GM19238 (cell line): ENCODE measurements around the gene HOXB3.

Source experiments
- DNase-seq: peaks from one replicate; pipeline ENCODE4 v3.0.0; 2011; ENCODE audit warnings: low spot score; ENCODE audit not compliant: insufficient read length

The HOXB3 gene

DNA sequence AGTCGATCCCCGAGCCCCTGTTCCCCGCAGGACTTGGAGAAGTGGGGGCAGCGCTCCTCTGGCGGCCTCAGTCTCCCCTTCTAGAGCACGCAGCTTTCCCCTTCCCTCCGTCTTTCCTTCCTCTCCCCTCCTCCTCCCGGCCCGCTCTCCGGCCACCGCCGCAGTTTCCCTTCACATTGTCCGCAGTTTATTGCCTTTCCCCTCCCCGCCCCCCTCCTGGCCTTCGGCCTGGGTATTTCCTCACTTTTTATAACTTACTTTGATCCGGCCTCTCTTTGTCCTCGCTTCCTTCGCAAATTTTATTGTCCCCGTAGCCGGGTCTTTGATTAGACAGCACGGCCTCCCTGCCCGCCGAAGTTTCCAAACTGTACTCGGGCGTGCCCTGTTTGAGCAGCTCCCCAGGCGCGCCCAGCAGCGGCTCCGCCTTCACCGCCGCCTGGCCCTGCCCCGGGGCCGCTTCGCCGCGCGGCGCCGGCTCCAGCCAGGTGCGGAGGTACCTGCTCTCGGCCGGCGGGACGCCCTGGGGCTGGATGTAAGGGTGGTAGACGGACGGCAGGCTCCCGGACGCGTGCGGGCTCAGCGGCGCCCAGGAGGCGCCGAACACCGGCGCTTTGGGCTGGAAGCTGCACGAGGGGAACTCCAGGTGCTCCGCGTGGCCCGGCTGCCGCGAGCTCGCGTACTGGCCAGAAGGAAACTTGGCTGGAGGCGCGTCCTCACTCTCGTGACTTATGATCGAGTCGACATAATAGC is 35.6 kb upstream of the HOXB3 start:
- DNase-seq: peak; percentile 71

- DNase-seq: no peak
Observed at GRCh38 chr17:48624544-48625494, 34.8 kb upstream of the HOXB3 start.

GRCh38 chr17:48624118-48624517 is 34.1 kb upstream of the HOXB3 start:
- DNase-seq: no peak

DNA sequence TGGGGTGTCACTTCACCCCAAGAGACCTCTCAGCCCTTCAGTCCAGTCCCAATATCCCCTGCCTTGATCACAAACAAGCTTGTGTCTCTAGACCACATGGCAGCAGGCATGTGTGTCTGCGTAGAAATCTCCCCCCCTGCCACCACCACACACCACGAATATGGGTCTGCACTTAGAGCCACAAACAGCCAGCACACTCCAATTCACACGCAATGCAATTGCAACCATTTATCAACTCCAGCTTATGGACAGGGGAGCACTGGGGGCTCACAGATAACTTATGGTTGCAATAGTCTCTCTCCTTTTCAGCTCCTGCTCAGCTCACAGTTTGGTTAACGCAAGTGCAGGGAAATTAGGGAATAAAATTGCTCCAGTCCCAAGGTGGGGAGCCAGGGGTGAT is 33.5 kb upstream of the HOXB3 start:
- no peak for DNase-seq

- no peak for DNase-seq
Observed at GRCh38 chr17:48622857-48623256, 32.8 kb upstream of the HOXB3 start.

DNA sequence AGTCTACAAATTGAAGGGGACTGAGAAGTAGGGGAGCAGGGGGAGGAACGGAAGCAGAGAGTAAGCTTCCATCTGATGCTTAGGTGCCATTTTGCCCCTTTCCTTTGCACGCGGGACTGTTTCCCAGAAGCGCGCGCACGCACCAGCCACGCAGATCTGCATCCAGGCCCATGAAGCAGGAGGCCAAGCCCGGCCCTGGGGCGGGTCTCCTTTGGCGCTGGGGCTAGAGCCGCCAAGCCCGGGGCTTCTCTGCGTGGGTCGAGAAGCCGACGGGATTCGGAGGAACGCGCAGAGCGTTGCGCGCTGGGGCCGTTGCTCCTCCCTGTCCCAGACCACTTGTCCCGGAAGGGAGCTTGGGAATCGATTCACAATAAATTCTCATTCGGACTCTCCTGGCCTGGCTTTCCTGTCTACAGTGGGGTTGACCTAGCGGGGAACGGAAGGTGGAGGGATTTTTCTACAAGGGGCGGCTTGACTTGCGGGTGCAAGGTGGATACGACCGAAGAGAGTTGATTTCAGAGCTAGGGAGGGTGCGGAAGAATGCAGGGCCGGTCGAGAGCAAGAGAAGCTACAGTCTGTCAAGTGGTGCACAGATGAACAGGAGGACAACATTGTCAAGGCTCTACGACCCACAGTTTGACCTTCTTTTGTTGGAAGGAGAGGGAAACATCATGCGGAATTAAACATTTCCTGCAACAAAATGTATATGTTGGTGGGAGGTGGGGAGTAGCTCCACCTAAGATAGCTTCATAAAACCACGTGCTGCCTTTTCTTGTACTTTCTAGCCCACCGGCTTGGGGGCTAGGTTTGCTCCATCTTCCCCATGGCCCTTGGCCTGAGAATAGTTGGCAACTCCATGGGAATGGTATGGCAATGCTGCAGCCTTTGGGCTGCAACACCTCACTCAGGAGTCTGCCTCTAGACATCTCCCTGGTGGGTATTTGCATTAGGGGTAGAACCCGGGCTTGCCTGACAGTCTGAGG is 31.7 kb upstream of the HOXB3 start:
- no peak for DNase-seq

GRCh38 chr17:48620461-48621139 is 30.6 kb upstream of the HOXB3 start:
- DNase-seq: no peak

DNA sequence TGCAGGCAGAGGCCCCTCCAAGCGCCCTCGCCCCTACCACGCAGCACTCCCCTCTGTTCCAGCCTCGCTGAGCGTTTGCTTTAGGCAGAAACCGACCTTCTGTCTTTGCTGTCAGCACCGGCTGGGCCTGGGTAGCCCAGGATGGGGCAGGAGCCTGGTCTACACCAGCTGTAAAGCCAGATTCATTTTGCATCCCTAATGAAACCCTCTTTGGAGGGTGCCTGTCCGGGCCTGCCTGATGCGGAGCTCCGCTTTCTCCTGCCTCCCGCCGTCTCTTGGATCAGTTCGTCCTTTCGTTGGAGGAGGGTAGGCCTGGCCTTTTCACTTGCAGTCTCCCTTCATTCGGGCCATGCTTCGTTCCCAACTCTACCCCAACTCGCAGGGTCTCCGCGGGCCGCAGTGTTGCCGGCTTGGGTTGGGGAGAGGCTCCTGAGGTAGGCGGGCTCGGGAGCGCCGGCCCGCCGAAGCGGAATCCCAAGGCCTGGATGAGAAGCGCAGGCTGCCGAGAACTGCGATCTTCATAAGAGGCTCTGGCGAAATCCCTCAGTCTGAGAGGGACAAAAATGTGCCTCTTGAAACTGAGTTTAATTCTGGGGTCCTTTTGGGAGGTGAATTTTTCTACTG is 29.9 kb upstream of the HOXB3 start:
- no peak for DNase-seq

- peak; percentile 93 for DNase-seq
Observed at GRCh38 chr17:48618256-48618896, 28.3 kb upstream of the HOXB3 start.

- no peak for DNase-seq
Observed at GRCh38 chr17:48617471-48618255, 27.6 kb upstream of the HOXB3 start.

DNA sequence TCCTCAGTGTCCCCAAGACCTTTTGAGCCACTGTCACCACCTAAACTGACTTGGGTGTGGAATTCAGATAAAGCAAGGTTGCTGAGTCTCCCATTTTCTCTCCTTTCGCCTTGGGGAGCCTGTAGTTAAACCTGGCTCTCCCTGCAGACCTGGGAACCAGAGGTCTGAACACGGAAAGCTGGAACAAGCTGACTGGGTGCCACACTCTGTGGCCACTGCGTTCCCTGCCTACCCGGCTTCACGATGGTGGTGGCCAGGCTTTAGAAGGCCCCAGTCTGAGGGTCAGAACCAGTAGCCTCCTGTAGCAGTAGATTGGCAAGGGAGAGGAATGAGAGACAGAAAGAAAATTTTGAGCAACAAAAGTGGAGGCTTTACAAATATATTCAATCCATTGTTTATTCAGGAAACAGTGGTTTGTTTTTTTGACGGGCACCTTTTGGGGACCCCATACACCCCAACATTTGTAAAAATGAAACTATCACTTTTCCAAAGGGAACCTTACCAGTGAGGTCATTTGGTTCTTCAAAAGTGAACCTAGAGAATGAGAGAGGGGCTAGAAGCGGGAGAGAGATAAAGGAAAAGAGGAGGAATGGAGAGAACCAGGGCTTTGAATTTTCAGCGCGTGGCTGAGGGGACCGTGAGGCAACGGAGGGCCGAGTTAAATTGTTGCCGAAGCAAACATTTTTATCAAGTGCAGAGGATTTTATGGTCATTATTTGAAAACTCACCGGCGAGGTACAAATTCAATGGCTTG is 26.9 kb upstream of the HOXB3 start:
- no peak for DNase-seq

DNA sequence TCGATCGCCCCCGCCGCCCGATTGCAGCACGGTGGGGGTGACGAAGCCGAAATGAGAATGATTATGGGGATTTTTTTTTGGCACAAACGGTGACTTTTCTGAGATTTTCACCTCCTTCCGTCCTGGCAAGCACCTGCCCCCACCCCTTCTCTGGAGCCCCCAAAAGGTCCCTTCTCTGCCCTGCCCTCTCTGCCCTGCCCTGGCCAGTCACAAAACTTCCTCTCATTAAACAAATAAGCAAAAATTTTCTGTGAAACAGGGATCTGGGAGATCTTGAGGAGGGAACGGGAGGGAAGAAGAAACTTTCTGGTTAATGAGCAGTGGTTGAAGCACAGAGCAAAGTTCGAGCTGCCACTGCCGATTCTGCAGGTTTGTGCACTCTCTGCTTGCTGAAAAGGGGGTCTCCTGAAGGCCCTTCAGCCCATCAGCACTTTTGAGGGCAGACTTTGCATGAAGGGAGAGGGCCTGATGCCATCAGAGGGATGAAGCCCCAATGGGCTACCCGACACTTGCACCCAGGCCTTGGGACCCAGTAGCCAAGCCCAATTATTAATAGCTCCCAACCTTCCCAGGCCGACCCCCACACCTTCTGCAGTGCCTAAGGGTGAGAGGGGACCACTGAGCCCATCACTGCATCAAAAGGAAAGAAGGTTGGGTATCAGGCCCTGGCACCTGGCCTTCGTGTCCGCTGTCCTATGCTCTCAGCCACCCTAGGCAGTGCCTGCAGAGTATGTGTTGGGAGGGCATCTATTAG is 26.1 kb upstream of the HOXB3 start:
- DNase-seq: no peak

- no peak for DNase-seq
Observed at GRCh38 chr17:48615047-48615962, 25.3 kb upstream of the HOXB3 start, which contains the start of gene HOXB8. Gene HOXB8, minus strand, starts transcription at chr17:48615292. Its CDS starts 588 bp downstream, at chr17:48614704.

DNA sequence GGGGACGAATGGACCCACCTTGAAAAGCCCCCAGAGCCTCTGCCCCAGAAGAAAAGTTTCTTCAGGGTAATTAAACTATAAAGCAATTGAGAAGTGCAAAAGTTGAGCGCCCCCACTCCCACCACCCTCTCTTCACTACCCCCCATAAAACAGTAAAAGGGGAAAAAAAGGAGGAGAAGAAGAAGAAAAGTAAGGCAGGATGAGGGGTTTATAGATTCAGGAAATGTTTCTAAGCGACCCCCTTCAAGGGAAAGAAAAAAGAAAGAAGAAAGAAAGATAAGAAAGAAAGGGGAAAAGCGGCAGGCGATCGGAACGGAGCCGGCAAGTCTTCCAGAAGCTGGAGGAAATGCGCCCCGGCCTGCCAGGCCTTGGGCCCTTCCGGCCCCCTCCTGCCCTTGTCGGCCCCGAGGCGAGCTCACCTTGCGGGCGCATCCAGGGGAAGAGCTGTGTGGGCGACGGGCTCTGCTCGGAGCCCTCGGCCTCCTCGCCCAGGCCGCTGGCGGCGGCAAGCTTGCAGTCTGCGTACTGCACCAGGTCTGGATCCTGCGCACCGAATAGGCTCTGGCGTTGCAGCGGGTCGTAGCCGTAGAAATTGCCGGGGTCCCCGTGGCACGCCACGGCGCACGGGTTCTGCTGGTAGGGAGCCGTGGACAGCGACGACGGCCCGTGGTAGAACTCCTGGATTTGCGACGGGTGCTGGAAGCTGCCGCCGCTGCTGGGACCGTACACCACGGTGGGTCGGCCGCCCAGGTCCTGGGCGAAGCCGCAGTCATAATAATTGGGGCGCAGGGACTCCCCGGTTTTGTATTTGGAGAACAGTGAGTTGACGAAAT is 24.0 kb upstream of the HOXB3 start:
- DNase-seq: no peak
